IPS-11a (cell line): ENCODE data around the gene GRIK1.
A peak's percentile ranks its signal among the peaks of the same experiment; 100 is the strongest.
"Not testable (repeated sequence)": the region's sequence is repeated elsewhere in the genome, so short reads cannot be mapped to it uniquely, and the experiment has no call there.

ENCODE experiments used
- H3K4me3 ChIP-seq: one replicate; pipeline ENCODE4 v1.5.1; 2013; ENCODE audit warnings: low read depth, low read length, control low read depth

GRIK1 gene

DNA sequence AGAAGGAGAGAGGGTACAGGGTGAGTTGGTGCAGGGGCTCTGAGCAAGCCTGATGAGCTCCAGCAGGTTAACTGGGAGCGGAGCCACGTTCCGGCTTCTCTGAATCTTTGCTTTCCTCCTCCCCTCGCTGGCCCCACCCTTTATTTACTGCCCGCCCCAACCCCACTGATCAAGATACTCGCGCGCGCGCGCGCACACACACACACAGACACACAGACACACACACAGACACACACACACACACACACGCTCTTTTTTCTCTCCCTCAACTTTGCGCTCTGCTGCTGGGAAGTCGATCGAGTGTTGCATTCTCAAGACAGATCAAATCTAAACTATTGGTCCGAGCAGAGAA is at the start of gene GRIK1:
Gene GRIK1 (minus strand): TSS at position 73 of the 352 bp plus-strand sequence.
- H3K4me3 ChIP-seq, result peak within 1 kb of the TSS; percentile 53

DNA sequence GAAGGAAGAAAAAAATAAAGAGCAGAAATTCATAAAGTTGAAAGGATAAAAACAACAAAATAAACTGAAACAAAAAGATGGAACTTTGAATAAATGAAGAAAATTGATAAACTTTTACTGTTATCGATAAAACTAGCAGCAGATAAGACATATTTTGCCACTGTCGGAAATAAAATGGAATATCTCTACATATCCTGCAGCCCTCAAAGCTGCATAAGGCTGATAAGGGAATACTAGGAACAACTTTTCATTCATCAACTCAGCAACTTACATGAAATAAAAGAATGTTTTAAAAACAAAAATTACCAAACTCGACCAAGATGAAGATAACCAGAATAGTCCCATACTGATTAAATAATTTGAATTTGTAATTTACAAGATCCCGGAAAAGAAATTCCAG is 48.0 kb upstream of the GRIK1 start:
- H3K4me3 ChIP-seq, result no peak overlapping the region

DNA sequence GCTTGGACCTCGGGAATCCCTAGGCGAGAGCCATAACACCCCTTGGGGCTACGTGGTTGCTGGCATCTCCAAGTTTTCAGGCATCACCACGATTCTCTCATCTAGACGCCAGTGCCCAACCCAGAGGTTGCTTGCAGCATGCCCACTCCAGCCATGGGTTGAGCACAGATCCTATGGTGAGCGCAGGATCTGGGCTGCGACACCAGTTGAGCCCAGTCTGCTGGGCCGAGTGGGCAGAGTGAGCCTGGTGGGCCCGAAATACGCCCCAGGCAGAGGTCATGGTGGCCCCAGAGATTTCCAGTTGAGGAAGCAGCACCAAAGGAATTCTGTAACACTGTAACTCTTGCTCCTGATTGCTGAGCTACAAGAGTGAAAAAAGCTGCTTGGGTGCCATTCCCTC is 46.1 kb upstream of the GRIK1 start:
- H3K4me3 ChIP-seq, result no peak overlapping the region

DNA sequence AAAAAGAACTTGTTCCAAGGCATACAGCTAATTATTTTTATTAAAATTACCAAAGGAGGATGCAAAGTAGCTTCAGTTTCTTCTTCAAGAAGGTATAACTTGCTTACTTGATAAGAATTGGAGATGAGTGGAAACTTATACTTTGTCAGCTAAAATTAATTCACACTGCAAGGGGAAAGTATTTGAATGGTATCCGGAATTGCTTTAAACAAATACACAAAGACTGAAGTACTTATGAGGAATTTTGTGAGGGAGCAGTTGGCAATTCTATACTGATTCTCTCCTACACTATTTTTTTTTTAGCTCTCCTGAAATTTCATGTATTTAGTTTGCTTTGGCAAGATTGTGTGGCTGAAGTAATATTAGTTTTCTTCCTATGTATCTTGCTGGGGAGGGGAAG is 39.2 kb upstream of the GRIK1 start:
- H3K4me3 ChIP-seq, result no peak overlapping the region

DNA sequence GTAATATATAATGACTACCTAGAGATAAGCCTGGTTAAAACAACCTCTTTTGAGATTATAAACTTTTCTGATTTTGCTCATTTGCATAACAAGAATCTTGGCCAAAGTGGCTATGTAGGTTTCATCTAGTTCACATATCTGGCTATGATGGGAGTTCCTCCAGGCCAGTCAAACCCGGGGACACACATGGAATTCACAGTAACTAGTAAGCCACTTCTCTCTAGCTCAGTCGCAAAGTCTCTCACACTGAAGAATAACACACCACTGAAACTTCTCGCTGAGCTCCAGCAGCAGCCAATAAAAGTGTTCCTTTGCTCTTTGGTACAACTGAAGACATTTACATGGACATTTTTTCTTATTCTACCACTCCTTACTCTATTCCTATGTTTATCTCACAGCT is 36.0 kb upstream of the GRIK1 start:
- no peak overlapping the region for H3K4me3 ChIP-seq

DNA sequence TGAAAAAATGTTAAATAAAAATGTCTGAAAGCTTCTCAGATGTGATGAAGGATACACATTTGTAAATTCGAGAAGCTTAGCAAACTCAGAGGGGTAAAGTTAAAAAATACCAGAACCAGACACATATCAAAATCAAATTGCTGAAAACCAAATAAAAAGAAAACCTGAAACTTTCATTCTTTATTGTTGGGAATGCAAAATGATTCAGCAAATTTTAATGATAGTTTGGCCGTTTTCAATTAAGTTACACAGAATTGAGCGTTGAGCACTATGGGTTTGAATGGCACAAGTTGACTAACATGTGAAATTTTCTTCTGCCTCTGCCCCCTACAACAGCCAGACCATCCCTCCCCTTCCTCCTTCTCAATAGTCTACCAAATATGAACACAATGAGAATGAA is 33.5 kb upstream of the GRIK1 start:
- no peak overlapping the region for H3K4me3 ChIP-seq

DNA sequence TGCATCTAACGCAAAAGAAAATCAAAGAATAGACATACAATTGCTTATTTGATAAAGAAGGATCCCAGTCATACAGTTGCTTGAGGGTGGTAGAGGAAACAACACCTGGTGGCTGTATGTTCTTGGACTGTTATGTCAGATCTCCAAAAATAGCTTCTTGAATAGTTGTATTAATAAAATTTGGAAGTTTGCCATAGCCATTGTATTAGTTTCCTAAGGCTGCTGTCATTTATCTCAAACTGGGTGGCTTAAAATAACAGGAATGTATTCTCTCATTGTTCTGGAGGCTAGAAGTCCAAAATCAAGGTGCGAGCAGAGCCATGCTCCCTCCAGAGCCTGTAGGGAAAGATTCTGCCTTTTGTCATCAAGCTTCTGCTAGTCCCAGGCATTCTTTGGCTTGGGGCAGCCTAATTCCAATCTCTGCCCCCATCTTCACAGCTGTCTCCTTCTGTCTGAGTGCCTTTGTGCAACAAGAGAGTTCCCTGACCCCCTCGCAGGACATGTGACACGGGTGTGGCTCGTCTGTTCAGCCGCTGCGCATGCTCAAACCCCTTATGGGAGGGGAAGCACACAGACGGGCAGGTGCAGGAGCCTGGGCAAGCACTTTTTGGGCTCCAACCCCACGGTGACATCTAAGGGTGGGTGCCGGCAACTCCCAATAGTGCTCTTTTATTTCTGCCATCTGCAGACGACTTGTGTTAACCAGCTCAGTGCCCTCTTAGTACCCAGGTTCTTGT is 21.7 kb upstream of the GRIK1 start:
- no peak overlapping the region for H3K4me3 ChIP-seq

DNA sequence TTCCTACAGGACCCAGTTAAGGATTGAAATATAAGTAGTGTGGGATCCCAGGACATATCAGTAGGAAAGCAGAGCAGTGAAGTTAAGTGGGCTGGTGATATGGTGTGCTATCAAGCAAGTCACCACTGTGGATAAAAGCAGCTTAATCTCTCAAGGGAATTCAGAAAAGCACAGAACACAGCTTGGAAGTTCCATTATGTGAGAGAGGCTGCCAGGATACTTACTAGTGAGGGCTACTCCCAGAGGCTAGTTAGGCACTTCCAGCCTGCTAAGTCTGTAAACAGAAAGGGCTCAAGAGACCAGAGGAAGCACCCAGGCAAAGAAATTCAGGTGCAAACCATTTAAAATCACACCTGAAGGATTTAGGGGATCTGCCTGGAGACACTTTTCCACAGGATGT is 18.8 kb upstream of the GRIK1 start:
- H3K4me3 ChIP-seq, result no peak overlapping the region

DNA sequence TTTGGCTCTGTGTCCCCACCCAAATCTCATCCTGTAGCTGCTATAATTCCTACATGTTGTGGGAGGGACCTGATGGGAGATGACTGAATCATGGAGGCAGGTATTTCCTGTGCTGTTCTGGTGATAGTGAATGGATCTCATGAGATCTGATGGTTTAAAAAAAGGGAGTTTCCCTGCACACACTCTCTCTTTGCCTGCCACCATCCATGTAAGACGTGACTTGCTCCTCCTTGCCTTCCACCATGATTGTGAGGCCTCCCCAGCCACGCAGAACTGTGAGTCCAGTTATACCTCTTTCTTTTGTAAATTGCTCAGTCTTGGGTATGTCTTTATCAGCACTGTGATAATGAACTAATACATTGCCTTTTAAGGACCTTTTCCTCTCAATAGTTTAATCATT is 18.2 kb upstream of the GRIK1 start:
- H3K4me3 ChIP-seq, result not testable (repeated sequence)

DNA sequence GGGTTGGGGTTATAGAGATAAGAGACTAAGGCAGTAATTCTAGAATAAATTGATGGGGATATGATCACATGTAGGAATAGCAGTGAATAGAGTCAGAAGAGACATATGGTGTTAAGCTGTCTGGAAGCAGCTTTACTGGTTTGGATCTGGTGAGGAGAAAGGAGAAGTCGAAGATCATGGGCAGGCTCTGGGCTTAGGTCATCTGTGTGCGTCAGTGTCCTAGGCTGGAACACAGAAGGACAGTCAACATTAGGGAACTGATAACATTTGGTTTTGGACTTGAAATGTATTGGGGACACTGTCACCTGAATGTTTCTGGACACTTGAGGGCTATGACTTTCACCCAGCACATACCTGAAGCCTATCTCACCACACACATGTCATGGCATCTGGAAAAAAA is 13.9 kb upstream of the GRIK1 start:
- no peak overlapping the region for H3K4me3 ChIP-seq

DNA sequence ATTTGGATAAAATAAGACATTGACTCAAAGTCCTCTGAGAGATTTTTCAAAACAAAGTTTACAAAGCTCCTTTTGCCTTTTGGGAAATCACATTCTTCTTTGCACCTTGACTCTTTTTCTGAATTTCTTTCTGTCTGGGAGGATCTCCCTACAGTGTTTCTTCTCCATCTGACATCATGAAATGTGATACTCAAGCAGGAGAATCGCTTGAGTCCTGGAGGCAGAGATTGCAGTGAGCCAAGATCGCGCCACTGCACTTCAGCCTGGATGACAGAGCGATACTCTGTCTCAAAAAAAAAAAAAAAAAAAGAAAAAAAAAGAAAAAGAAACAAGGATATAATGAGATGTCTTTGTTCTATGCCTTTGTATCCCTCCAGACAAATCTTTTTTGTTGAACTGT is 13.3 kb upstream of the GRIK1 start:
- no peak overlapping the region for H3K4me3 ChIP-seq

DNA sequence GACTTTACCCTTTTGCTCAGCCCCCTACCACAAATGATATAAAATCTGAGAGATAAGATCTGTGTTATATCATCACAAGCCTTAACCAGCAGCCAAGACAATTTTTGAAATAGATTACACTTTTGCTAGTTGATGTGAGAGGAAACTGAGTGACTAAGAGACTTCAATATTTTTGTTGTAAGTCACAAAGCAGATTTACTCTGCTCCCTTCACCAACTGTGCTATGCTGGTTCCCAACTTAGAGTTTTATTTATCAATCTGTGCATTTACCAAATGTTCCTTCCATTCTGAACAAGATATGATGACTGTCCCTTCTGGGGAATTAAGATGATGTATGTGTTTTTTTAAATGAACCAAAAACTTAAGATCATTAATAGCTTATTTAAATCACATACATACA is 12.1 kb upstream of the GRIK1 start:
- H3K4me3 ChIP-seq, result no peak overlapping the region

DNA sequence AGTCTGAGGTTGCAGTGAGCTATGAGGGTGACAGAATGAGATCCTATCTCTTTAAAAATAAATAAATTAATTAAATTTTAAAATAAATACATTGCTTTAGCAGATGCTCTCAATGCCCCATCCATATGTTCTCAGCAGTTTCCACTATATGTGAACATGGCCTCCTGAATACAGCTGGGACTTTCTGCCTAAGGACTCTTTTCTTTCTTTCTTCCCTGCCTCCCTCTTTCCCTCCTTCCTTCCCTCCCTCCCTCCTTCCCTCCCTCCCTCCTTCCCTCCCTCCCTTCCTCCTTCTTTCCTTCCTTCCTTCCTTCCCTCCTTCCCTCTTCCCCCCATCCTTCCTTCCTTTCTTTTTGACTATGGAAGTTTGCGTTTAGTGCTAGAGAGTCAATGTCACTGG is 10.2 kb upstream of the GRIK1 start:
- no peak overlapping the region for H3K4me3 ChIP-seq

DNA sequence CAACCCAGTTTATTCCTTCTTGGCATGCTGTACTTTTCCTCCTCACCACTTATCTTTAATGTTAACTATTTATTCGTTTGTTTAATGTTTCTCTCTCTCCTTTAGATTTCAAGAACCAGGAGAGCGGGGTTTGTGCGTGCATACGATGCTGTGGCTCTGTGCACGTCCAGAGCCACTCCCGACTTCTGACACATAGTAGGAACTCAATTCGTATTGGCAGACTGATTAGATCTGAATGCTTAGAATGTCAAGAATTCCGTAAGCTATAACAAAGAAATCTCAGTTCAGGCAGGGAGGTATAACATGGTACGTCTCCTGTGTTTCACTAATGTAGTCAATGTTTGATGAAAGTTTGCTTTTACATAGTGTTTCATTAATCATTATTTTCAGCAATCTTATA is 7.3 kb upstream of the GRIK1 start:
- no peak overlapping the region for H3K4me3 ChIP-seq

DNA sequence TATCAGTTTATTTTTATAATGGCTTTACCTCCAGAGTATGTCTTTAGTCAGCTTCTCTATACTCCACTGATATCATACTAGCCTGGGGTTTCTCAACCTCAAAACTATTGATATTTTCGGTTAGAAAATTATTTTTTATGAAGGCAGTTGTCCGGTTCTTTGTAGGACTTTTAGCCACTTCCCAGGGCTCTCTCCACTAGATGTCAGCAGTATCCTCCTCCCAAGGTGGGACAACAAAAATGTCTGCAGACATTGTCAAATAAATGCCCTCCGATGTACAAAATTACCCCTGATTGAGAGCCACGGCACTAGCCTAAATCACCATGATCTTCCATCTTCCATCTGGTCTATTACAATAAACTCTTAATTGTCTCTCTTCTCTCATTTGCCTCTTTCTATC is 4.1 kb upstream of the GRIK1 start:
- no peak overlapping the region for H3K4me3 ChIP-seq

DNA sequence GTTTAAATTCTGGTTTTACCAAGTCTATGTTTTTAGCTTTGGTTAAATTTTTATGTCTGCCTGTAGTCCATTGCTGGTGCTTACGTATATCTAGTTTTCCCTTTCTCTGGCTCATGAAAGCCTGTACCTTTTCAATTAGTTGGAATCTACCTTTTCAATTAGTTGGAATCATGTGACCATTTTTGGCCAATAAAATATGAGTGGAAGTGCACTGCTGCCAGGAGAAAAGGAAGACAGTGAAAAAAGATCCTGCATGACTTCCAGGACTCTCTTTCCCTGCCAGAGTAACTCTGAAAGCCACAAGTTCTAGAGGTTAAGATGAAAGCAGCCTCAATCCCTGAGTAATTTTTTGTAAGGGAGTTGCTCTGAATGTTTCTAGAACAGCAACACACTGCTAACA is 2.2 kb upstream of the GRIK1 start:
- no peak overlapping the region for H3K4me3 ChIP-seq

DNA sequence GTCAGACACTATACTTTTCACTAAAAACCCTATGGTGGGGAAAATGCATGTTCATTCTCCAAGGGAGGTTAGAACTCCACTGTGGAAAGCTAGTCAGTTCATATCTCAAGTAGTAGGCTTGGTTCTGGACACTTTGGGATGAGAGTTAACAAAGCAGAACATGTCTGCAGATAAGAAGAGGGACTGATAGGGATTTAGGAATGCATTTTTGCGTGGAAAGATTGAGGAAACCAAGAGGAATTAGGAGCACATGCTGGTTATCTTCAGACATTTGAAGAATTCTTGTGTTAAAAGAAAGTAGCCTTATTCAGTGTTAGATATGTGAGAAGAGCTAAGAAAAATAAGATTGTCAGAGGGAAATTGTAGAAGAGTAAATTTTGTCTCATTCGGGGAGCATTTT is 1.2 kb upstream of the GRIK1 start:
- no peak overlapping the region for H3K4me3 ChIP-seq

DNA sequence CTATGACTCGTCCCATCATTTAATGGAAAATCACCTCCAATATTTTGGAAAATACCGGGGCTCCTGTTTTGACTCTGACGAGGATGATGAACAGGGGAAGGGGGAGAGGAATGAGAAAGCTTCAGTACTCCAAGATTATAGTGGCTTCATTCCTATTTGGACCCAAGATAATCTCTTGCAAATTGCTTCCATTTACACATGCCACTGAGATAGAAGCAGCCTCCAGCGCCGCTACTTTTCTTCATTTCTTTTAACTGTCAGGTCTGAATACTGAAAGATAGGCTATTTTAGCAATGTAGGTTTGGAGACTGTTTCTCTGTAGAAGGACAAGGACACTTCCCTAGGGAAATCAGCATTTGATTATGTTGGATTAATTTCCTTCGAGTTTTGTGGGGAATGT is 565 bp upstream of the GRIK1 start:
- H3K4me3 ChIP-seq, result peak overlapping the region; percentile 53

DNA sequence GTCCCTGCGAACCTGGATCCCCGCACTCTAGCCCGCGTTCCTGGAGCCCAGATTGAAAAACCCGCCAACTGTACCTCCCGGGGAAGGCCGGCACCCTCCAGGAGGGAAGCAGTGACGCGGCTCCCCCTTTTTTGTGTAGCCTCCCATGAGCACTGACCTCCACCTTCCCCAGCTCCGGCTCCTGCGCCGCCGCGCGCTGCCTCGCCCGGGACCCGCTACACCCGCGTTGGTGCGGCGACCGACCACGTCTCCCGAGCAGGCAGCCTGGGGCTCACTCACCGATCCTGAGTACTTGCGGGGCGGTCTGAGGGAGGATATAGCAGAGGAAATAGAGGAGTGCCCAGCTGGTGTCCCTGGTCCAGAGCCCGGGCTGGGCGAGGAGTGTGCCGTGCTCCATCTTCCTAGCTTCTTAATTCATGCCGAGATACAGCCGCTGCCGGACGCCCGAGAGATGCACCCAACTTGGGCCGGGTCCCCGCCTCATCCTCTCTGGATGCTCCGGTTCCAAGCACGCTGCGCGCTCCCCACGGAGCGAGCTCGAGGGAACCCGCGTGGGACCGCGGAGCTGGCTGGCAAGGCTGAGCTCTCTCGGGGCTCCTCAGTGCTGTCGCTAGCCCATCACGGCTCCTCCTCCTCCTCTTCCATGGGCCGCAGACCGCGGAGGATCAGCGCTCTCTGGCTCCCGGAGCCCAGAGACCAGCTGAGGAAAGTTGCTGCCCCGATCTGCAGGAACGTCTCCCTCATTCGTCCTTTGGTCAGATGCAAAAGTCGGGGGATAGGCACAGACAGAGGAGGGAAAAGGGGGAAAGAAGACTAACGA is 482 bp downstream of the GRIK1 start:
- peak overlapping the region; percentile 53 for H3K4me3 ChIP-seq

DNA sequence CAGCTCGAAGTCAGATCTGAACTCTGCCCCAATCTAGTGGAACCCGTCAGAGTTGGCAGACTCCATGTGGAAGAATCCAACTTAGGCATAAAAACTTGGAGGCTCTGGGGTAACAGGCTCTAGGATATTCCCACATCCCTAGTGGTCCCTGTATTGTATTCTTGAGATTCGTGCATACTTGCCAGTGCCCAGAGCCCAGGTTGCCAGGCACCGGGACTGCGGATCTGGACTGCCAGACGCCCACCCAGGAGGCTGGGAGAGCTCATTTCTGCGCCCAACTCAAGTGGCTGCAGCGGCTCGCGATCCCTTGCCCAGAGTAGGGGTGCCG is 1.1 kb downstream of the GRIK1 start:
- peak overlapping the region; percentile 53 for H3K4me3 ChIP-seq

DNA sequence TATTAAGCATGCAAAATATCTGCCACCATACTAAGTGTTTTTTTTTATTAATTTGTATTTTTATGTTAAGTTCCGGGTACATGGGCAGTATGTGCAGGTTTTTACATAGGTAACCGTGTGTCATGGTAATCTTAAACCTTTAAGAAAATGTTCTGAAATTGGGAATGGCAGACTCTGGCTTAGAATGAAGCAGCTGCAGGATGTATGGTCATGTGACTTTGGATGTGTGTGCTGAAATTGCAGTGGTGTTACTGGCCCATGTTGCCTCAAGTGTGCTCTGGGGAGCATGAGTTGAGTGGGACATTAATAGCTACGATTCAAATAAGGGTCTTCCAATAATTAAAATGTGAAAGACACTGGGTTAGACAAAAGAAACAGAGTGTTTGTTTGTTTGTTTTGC is 6.7 kb downstream of the GRIK1 start:
- H3K4me3 ChIP-seq, result no peak overlapping the region

DNA sequence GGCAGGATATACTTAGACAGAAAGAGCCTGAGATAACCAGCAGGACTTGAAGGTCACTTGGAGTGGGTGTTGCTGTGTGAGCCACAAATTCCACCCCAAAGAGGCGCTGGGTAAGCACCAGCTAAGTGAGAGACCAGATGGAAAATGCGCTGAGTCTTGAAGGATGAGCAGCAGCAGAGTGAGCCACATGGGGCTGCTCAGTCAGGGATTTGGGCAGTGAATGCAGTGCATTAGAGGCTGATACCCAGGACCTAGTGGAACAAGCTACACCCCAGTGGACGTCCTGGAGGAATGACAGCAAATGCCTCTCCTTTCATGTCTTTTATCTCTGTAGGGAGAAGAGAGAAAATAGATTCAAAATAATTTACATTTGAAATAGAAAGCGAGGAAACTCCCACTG is 11.3 kb downstream of the GRIK1 start:
- H3K4me3 ChIP-seq, result no peak overlapping the region

DNA sequence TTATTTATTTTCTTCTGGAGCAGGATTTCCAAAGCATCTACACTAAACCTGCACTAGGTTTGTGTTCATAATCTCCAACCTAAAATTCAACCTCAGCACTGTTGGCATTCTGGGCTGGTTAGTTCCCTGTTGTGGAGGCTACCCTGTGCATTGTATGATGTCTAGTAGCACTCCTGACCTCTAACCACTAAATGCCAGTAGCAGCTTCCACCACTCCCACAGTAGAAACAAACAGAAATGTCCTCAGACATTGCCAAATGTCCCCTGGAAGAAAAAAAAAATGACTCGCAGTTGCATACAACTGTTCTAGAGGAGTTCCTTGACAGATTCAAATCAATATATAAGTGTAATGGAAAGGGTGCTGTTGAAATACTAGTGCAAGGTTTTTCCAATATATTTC is 18.9 kb downstream of the GRIK1 start:
- no peak overlapping the region for H3K4me3 ChIP-seq
